ENCODE data around the gene POLR2C. TPM values are rescaled to one million over a fixed set of nuclear protein-coding genes. Genes with fewer than 3 reads are reported as not detected.

POLR2C gene
- total RNA-seq, 2 donors from 2014 or later: 55.7 to 56.0 TPM

- Histone ChIP-seq H3K27ac (peak overlapping the region; percentile 92), H3K27me3 (no peaks in the 10 kb centered on the region), H3K9me3 (no peaks in the 10 kb centered on the region), H3K36me3 (no peaks in the 10 kb centered on the region), H3K4me1 (peaks cover 10% of the 10 kb centered on the region), H3K9ac (ENCODE audit: low read depth in 2 of 2, low read length in 2 of 2) (peak overlapping the region; percentile 38 to 73), H3K4me3 (no peak overlapping the region)
- no peak for TF ChIP-seq CTCF (IDR thresholded peaks at IDR 0.05)
- intact Hi-C loops (cut with DNase I): no loop called here
- DNase-seq: no peak
These were observed 18.3 kb downstream of the POLR2C start for GRCh38 chr16:57480754-57481230.

GRCh38 chr16:57481421-57481820 is 18.9 kb downstream of the POLR2C start:
- no peak for TF ChIP-seq CTCF (IDR thresholded peaks at IDR 0.05)
- DNase-seq: no peak
- peaks cover 7% of the 10 kb centered on the region for H3K4me1 ChIP-seq
- intact Hi-C loops (cut with DNase I): no loop called here
- H3K4me3 ChIP-seq: no peak overlapping the region
- H3K27ac ChIP-seq: no peak overlapping the region
- H3K9ac ChIP-seq (ENCODE audit: low read depth in 2 of 2, low read length in 2 of 2): no peak overlapping the region
- no peaks in the 10 kb centered on the region for H3K27me3 ChIP-seq
- H3K9me3 ChIP-seq: no peaks in the 10 kb centered on the region
- H3K36me3 ChIP-seq: no peaks in the 10 kb centered on the region

- Histone ChIP-seq H3K27me3 (no peaks in the 10 kb centered on the region), H3K9me3 (no peaks in the 10 kb centered on the region), H3K4me1 (peaks cover 9% of the 10 kb centered on the region), H3K36me3 (no peaks in the 10 kb centered on the region), H3K4me3 (no peak overlapping the region), H3K27ac (no peak overlapping the region), H3K9ac (ENCODE audit: low read depth in 2 of 2, low read length in 2 of 2) (no peak overlapping the region)
- no peak for DNase-seq
- intact Hi-C loops (cut with DNase I): no loop called here
- no peak for TF ChIP-seq CTCF (IDR thresholded peaks at IDR 0.05)
These were observed 20.5 kb downstream of the POLR2C start for GRCh38 chr16:57482845-57483545.

- Histone ChIP-seq H3K9ac (ENCODE audit: low read depth in 2 of 2, low read length in 2 of 2) (no peak overlapping the region), H3K9me3 (no peaks in the 10 kb centered on the region), H3K27ac (no peak overlapping the region), H3K27me3 (no peaks in the 10 kb centered on the region), H3K4me1 (peaks cover 9% of the 10 kb centered on the region), H3K4me3 (no peak overlapping the region), H3K36me3 (no peaks in the 10 kb centered on the region)
- intact Hi-C loops (cut with DNase I): no loop called here
- DNase-seq: no peak
- no peak for TF ChIP-seq CTCF (IDR thresholded peaks at IDR 0.05)
These were observed 21.4 kb downstream of the POLR2C start for GRCh38 chr16:57483725-57484514.

- no peak for DNase-seq
- intact Hi-C loops (cut with DNase I): no loop called here
- no peak for TF ChIP-seq CTCF (IDR thresholded peaks at IDR 0.05)
- H3K27me3 ChIP-seq: no peaks in the 10 kb centered on the region
- H3K27ac ChIP-seq: no peak overlapping the region
- H3K9ac ChIP-seq (ENCODE audit: low read depth in 2 of 2, low read length in 2 of 2): peak overlapping the region in 1 of 2 donors; percentile 84
- no peaks in the 10 kb centered on the region for H3K9me3 ChIP-seq
- no peak overlapping the region for H3K4me3 ChIP-seq
- H3K36me3 ChIP-seq: no peaks in the 10 kb centered on the region
- H3K4me1 ChIP-seq: peaks cover 9% of the 10 kb centered on the region
These were observed 22.1 kb downstream of the POLR2C start for GRCh38 chr16:57484515-57485005.

Measured in colonic mucosa (tissue), 4 donors.